GM21367 (cell line): ENCODE measurements around the gene SERPINI1.

Source experiments
- ATAC-seq: cut with Tn5 transposase; IDR thresholded peaks from one replicate; pipeline ENCODE4 v1.9.1; 2021; ENCODE audit not compliant: unreplicated experiment

Gene SERPINI1

DNA sequence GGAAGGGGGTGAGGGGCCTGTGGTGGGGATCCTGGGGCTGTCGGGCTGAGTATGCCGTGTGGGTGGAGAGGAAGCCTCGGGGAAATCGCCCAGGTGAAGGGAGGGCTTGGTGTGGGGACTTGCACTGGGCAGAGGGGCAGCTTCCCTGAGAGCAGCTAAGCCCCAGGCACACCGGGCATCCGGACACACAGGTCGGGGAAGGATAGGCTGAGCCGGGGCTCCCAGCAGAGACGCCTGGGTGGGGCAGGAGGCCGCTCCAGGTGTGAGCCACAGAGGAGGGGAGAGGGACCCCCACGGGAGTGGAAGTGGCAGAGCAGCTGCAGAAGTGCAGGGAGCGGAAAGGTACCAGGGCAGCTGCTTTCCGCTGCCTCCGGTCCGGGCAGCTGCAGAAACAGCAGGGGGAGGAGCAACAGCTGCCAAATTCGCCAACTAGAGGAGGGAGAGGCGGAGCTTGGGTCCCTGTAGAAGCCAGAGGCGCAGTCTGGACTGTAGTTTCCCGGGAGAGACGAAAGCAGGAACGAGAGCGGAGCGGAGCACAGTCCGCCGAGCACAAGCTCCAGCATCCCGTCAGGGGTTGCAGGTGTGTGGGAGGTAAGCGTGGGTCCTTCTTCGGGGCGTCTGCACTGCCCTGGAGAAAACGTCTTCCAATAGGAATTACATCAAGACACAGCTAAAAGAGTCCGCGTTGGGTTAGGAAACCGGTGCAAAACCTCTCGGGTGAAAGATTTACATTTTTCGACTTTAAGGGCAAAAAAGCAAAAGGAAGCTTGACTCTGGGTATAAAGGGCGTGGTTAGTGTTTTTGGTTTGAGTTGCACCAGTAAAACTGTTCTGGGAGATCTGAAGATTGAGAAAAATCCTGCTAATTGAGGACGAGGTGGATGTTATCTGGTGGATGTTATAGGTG is at the start of gene SERPINI1:
SERPINI1 (plus strand) TSS at position 489 of the 906 bp plus-strand sequence. CDS start 53,408 bp downstream, outside the sequence.
- ATAC-seq: peak; percentile 66

DNA sequence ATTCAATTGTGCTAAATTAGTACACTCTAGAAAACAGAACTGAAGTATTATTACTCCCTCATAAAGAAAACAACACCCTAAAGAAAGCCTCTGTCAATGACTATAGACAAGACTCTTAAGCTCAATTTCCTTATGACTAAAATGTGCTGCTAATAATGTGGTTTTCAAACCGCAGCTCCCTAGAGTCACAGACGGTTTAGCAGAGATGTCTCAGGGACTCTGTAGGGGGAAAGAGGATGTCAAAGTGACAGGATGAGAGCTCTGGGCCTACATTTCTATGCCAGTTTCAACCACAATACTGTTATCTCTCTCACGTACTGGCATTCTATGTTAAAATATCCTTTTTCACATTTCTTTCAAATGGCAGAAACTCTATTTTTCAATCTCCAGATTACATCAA is 44.2 kb upstream of the SERPINI1 start:
- peak; percentile 100 for ATAC-seq

- ATAC-seq: no peak
Observed at GRCh38 chr3:167694121-167694520, 41.4 kb upstream of the SERPINI1 start.

DNA sequence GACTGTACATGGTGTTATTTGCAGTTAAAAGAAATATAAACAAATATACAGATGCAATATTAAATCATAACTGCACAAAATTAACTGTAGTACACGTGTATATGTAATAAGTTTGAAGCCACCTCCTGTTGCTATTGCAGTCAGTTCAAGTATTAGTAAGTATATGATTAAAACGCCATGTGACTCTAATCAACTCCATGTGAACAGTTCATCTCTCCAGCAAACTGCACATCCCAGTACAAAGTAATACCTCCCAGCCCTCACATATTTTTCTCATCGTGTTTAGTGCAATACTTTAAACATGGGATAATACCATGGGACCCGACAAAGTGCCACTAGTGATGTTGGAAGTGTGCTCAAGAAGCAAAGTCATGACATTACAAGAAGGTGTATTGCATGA is 35.5 kb upstream of the SERPINI1 start:
- ATAC-seq: no peak

DNA sequence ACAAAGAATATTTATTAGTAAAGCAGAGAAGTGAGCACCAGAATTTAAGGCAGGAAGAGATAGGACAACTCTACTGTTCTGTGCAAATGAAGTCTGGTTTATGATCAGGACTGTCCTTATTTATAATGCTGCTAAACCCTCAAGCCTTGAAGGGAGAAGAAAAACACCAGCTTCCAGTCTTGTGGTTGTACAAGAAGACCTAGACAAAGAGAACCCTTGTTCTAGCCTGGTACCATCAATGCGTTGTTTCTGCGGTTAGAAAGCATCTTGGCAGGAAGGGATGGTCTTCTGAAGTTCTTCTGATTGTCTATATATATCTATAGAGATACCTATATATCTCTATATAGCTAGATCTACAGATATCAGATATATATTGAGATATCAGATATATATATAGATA is 34.6 kb upstream of the SERPINI1 start:
- ATAC-seq: no peak

- no peak for ATAC-seq
Observed at GRCh38 chr3:167705840-167706239, 29.7 kb upstream of the SERPINI1 start.

DNA sequence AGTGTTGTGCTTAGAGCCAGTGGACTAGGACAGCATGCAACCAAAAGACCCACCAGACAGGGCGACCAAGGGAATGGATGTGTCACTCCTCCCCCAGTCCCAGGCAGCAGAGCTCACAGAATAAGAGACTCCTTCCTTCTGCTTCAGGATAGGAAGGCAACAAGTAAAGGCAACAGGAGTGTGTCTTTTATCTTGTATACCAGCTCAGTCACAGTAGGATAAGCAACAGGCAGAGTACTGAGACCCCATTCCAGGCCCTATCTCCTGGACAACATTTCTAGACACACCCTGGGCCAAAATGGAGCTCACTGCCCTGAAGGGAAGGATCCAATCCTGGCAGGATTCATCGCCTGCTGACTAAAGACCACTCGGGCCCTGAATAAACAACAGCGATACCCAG is 25.8 kb upstream of the SERPINI1 start:
- ATAC-seq: no peak

GRCh38 chr3:167710552-167710951 is 25.0 kb upstream of the SERPINI1 start:
- no peak for ATAC-seq

DNA sequence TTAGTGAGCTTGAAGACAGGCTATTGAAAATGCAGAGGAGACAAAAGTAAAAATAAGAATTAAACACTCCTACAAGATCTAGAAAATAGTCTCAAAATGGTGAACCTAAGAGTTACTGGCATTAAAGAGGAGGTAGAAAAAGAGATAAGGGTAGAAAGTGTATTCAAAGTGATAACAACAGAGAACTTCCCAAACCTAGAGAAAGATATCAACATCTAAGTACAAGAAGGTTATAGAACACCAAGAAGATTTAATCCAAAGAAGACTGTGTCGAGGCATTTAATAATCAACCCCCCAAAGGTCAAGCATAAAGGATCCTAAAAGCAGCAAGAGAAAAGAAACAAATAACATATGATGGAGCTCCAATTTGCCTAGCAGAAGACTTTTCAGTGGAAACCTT is 24.1 kb upstream of the SERPINI1 start:
- ATAC-seq: no peak

DNA sequence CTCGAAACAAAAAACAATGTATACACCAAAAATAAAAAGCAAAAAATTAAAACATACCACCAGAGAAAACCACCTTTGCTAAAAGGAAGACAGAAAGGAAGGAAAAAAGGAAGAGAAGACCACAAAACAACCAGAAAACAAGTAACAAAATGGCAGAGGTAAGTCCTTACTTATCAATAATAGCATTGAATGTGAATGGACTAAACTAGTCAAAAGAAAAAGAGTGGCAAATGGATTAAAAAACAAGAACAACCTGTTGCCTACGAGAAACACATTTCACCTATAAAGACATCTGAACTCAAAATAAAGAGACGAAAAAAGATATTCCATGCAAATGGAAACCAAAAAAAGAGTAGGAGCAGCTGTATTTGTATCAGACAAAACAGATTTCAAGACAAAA is 23.1 kb upstream of the SERPINI1 start:
- no peak for ATAC-seq

GRCh38 chr3:167714871-167715270 is 20.6 kb upstream of the SERPINI1 start:
- no peak for ATAC-seq

GRCh38 chr3:167716920-167717319 is 18.6 kb upstream of the SERPINI1 start:
- no peak for ATAC-seq

DNA sequence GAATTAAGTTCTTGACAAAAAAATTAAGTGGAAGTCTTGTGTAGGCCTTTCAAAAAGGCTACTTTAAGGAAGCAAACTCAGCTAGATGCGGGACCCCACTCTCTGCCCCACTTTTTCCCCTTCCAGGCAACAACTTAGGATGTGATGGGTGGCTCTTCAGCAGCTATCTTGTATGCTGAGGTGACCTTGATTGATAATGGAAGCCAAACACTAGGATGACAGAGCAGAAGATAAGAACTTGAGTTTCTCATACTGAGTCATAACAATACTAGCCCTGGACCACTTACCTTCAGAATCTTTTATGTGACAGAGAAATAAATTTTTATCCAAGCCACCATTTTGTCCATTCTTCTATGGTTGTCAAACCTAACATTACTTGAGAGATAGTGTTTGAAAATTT is 16.9 kb upstream of the SERPINI1 start:
- ATAC-seq: no peak

GRCh38 chr3:167723025-167723512 is 12.5 kb upstream of the SERPINI1 start:
- ATAC-seq: no peak

DNA sequence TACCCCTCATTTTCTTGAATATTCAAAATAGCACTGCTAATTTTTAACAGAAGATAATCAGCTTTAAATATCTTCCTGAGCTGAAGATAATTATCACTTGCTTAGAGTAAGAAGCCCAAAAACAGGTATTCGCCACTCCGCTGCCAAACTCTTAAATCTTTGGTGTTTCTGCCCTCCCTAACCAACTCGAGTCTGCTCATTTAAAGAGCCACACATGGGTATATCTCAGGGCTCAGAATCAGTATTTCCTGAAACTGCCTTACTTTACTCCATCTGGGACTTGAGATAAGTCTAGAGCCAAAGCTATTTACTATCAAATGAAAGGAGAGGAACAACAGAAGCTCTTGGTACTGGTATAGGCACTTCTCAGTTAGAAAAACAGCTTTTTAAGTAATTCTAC is 11.6 kb upstream of the SERPINI1 start:
- no peak for ATAC-seq

DNA sequence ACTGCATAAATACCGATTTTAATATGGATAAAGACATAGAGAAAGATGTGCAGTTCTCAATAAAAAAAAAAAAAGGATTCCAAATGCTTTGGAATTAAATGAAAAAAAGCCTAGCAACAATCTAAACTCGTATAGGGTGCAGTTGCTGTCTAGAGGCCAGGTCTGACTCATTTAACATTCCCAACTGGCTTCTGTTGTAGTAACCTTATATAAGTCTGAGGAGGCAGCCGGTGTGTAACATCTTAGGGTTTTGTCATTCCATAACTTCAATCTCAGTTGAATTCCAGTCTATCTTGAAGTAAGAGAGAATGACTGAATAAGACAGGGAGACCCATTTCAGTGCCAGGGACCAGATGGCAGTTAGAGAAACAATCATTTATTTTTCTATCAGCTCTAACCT is 7.3 kb upstream of the SERPINI1 start:
- no peak for ATAC-seq

GRCh38 chr3:167728632-167729323 is 6.7 kb upstream of the SERPINI1 start:
- ATAC-seq: no peak

DNA sequence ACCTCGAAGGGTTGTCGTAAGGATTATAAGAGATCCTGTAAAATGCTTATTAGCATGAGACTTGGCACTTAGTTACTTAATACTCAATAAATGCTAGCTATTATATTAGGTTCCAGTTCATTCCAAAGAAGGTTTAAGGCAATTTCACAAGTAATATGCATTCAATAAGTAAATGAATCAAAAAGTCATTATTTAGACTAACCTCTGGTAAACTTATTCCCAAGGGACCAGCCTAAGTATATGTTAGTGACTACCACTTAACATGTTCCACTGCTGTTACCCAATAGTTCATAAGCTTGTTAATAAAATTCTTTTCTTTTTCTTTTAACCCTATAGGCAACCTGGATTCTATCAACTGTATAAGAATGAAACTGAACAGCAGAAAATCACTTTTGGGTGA is 5.9 kb upstream of the SERPINI1 start:
- ATAC-seq: no peak

DNA sequence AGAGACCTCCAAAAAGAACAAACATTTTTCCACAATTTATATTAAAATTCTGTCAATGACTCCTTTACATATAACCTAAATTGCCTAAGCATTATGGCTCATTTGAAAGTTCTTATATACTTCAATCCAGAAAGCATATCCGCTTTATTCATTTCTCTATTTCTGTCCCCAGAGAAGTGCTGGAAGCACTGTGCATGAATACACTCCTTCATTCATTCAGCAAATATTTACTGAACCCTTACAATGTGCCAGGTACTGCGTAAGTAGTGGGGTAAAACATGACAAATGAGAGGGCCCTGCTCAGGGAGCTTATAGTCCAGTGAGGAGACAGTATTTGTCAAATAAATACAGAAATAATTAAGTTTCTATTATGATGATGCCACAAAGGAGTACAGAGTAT is 4.1 kb upstream of the SERPINI1 start:
- no peak for ATAC-seq

- ATAC-seq: no peak
Observed at GRCh38 chr3:167732313-167733065, 3.0 kb upstream of the SERPINI1 start.

- no peak for ATAC-seq
Observed at GRCh38 chr3:167733961-167734497, 1.5 kb upstream of the SERPINI1 start.
